ENCODE data around the gene FAM168B.

- no peak for TF ChIP-seq GATA3 (IDR thresholded peaks at IDR 0.05; ENCODE audit: low read depth, low read length)
- TF ChIP-seq GATA2 (IDR thresholded peaks at IDR 0.05; ENCODE audit: low read depth, low read length), result no peak
Measured at GRCh38 chr2:131067465-131068125, 25.7 kb downstream of the FAM168B start.
